HG02642 (cell line): ENCODE measurements around the gene RORC.

Experiments
- ATAC-seq: cut with Tn5 transposase; IDR thresholded peaks from one replicate; pipeline ENCODE4 v1.9.1; 2021; ENCODE audit warnings: mild to moderate bottlenecking; ENCODE audit not compliant: unreplicated experiment, poor library complexity

Gene RORC

GRCh38 chr1:151849871-151850270, 18.3 kb upstream of the RORC start:
- no peak for ATAC-seq

- no peak for ATAC-seq
Measured at GRCh38 chr1:151849126-151849525, 17.5 kb upstream of the RORC start.

GRCh38 chr1:151847867-151848596, 16.4 kb upstream of the RORC start:
- ATAC-seq: no peak

DNA sequence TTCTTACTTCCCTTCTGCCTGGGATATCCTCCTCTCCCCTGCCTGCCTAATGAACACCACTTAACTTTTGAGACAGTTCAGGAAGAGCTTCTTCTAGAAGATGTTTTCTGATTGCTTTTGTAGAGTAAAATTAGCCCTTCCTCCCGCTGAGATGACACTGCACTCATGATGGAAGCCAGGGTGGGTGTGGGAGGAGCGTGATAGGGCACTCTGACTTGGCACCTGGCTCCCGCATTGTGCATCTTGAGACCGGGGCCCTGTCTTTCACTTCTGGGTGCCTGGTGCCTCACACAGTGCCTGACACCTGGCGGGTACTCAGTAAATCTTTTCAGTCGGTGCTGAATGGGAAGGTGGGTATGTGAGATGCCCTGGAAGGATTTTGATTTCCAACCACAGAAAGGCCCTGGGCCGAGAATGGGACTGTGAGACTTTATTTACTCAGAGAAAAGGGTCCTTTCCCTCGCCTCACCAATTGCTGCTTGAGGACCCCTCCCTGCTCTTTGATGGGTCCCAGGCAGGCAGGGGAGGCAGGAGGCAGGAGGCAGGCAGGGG, 15.2 kb upstream of the RORC start:
- ATAC-seq: no peak

GRCh38 chr1:151846062-151846568, 14.5 kb upstream of the RORC start:
- ATAC-seq: no peak

GRCh38 chr1:151843398-151843797, 11.8 kb upstream of the RORC start:
- ATAC-seq: no peak

GRCh38 chr1:151841141-151841540, 9.5 kb upstream of the RORC start:
- ATAC-seq: no peak

- no peak for ATAC-seq
Measured at GRCh38 chr1:151840421-151840820, 8.8 kb upstream of the RORC start.

- ATAC-seq: no peak
Measured at GRCh38 chr1:151839457-151840403, 8.1 kb upstream of the RORC start, which contains the start of gene C2CD4D. Gene C2CD4D, minus strand, starts transcription at chr1:151839820. Its CDS starts 831 bp downstream, at chr1:151838989.

GRCh38 chr1:151839082-151839412, 7.4 kb upstream of the RORC start:
- no peak for ATAC-seq

GRCh38 chr1:151838222-151839081, 6.8 kb upstream of the RORC start:
- ATAC-seq: peak; percentile 37

- no peak for ATAC-seq
Measured at GRCh38 chr1:151837884-151838221, 6.3 kb upstream of the RORC start.

GRCh38 chr1:151837197-151837596, 5.6 kb upstream of the RORC start:
- ATAC-seq: no peak

- ATAC-seq: no peak
Measured at GRCh38 chr1:151835596-151835995, 4.0 kb upstream of the RORC start.

DNA sequence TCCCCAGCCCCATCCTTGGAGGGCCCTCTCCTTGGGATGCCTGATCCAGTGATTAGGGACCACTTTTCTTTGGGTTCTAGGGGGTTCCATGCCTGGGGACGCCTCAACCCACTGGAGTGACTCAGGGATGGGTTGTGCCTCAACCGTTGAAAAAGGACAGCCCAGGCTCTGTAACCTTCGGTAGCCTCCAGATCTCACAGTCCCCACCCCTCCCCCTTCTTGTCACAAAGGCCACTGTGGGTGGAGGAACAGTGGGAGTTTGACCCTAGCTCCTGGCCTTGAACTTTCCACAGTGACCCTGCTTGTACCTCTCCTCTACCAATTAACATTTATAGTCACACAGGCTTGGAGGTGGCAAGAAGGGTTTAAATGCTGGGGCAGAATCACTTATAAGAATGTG, 2.6 kb upstream of the RORC start:
- ATAC-seq: no peak

DNA sequence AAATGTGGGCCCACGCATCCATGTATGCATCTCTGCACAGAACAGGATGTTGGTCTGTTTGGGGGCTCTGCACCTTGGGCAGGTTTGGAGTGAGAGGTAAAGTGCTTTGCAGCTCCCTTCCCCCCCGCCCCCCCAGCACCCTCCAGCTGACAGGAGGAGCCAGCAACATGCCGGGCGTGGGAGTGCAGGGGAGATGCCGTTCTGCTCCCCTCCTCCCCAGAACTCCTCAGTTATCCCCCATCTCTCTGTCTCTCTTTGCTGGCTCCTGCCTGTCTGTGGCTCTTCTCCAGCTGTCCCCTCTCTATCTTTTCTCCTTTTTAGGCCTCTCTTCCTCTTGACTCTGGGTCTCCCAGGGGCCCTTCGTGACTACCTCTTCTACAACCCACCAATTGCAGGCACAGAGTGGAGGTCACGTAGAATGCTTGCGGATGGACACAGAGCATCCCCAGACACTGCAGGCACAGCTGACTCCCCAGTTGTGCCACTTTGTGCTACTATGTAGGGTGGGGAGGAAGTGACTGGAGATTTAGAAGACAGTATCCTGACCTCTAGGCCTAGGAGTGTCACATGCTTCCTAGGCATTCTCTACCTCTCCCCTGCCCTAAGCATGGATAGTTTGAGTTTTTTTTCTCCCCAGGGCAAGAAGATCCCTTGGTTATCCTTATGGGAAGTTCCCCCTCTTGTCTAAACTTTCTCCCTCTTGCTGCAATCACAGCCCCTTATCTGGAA, 1.7 kb upstream of the RORC start:
- ATAC-seq: no peak

DNA sequence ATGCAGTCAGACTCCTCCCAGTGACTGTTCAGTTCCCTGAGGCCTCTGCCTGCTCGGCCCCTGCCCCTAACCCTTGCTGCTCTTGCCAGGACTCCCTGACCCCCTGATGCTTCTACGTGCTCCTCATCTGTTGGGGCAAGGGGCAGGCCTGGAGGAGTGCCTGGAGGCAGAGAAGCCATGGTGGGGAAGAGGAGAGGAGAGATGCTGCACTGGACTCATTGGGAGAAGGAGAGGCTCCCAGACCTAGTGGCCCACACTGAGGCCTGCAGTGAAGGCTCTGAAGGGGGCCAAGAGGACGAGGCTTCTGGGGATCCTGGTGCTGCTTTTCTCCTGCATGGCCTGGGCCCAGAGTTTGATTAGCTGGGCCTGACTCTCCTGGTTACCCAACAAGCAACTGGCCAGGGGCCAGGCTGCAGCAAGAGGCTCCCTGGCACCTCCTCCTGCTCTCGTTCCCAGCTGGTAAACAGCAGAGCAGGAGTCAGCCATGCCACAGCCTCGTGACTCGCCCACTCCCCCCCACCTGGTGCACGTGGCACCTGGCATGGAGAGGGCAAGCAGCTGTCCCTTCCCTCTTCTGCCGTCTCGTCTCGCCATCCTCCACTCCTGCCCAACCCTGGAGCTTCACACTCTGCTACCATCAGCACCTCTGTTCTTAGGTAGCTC, 847 bp upstream of the RORC start:
- no peak for ATAC-seq

DNA sequence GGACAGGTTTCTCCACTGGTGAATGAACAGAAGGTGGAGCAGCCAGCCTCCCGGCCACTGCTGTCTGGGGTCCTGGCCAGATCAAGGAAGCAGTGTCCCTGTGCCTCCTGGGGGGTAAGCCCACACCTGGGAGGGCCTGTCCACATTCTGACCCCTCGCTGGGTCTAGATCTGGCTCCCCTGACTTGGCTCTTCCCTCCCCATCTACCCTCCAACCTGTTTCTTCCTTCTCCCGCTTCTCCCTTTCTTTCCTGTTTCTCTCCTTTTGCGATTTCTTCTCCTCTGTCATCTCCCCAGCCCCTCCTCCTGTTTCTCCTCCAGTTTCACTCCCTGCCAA, 378 bp downstream of the RORC start:
- no peak for ATAC-seq

DNA sequence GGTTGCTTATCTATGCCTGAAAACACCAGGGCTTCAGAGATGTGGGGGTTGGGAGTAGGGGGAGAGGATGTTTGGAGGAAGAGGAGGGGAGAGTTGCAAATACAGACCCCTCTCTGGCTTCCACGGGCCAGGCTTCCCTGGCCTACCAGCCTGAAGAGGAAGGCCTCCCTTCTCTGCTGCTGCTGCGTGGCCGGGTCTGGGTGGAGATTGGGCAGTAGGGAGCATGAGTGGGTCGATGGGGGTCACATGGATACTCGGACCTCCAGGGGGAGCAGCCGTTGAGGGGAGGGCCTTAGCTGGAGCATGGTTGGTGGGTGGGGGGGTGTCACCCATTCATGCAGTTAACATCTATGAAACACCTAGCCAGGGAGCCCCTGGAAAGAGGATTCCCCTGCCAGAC, 1.5 kb downstream of the RORC start:
- ATAC-seq: no peak
